B cell (primary cell): ENCODE results near the gene UCK1. TPM values are rescaled to one million over a fixed set of nuclear protein-coding genes. Genes with fewer than 3 reads are reported as not detected.

Experiments used
- ATAC-seq: fragments of 200-7000 bp; cut with Tn5 transposase; one replicate; pipeline ENCODE4 v1.10.0; 2021; ENCODE audit warnings: low read depth, mild to moderate bottlenecking, moderate number of reproducible peaks, moderate library complexity
- CTCF ChIA-PET: fragments of 350-600 bp; sonication (Branson Sonifier 250); formaldehyde crosslinking; loops from one replicate; lab custom pipeline; 2021; ENCODE audit warnings: antibody characterized with exemption, inconsistent platforms; lab: Charles Lee
- POLR2A ChIA-PET: fragments of 350-600 bp; sonication (Branson Sonifier 250); formaldehyde crosslinking; loops from one replicate; lab custom pipeline; 2021; ENCODE audit warnings: antibody characterized with exemption; lab: Charles Lee
- DNase-seq: peaks from one replicate; pipeline ENCODE4 v3.0.0; 2013
- H2AFZ ChIP-seq: 2 replicates; pipeline ENCODE4 v1.6.1; 2012; ENCODE audit warnings: mild to moderate bottlenecking, low read depth, low read length; ENCODE audit not compliant: insufficient read depth, poor library complexity, severe bottlenecking
- H3K27ac ChIP-seq, 2 donors: 1 replicate in 1 of 2; 2 replicates in 1 of 2; pipeline ENCODE4 v1.5.1; 2012 to 2013; ENCODE audit warnings: low read length in 2 of 2, mild to moderate bottlenecking in 2 of 2, moderate library complexity in 1 of 2
- H3K27me3 ChIP-seq, 4 experiments: fragments of 200-600 bp in 1 of 4; sonication (generic) in 1 of 4; replicated peaks in 1 of 4; 1 replicate in 2 of 4; 2 replicates in 2 of 4; pipeline versions ENCODE4 v1.6.1 to v1.7.0; 2013 to 2016; ENCODE audit warnings: low read length in 3 of 4, mild to moderate bottlenecking in 2 of 4, mixed read lengths in 1 of 4, moderate library complexity in 1 of 4; ENCODE audit not compliant: insufficient read depth in 4 of 4, control insufficient read depth in 3 of 4; ENCODE audit errors: control extremely low read depth in 1 of 4
- H3K36me3 ChIP-seq, 2 experiments: replicated peaks in 1 of 2; 1 replicate in 1 of 2; 2 replicates in 1 of 2; pipeline versions ENCODE4 v1.6.1 to v1.7.1; 2013; ENCODE audit warnings: low read length in 1 of 2; ENCODE audit not compliant: insufficient read depth in 2 of 2, control insufficient read depth in 1 of 2; ENCODE audit errors: control extremely low read depth in 1 of 2, extremely low read depth in 1 of 2
- H3K4me1 ChIP-seq, 2 donors: fragments of 200-600 bp in 1 of 2; sonication (generic) in 1 of 2; 1 replicate in 1 of 2; 2 replicates in 1 of 2; pipeline versions ENCODE4 v1.5.1 to v1.6.1; 2013 to 2017; ENCODE audit warnings: low read length in 2 of 2; ENCODE audit not compliant: control insufficient read depth in 2 of 2, insufficient read depth in 2 of 2
- H3K4me2 ChIP-seq: replicated peaks from 2 replicates; pipeline ENCODE3; 2012; ENCODE audit warnings: mild to moderate bottlenecking, low read depth, low read length; ENCODE audit not compliant: poor library complexity, severe bottlenecking
- H3K4me3 ChIP-seq, 5 experiments: fragments of 200-600 bp in 1 of 5; sonication (generic) in 1 of 5; 1 replicate in 3 of 5; 2 replicates in 2 of 5; pipeline versions ENCODE4 v1.5.1 to v1.7.0; 2011 to 2016; ENCODE audit warnings: low read length in 4 of 5, mild to moderate bottlenecking in 4 of 5, low read depth in 2 of 5, control low read depth in 1 of 5, moderate library complexity in 1 of 5; ENCODE audit not compliant: insufficient read depth in 1 of 5; ENCODE audit errors: control extremely low read depth in 1 of 5, extremely low read depth in 1 of 5
- H3K79me2 ChIP-seq: fragments of 200-600 bp; sonication (generic); one replicate; pipeline ENCODE4 v1.6.0; 2016; ENCODE audit warnings: low read length; ENCODE audit not compliant: control insufficient read depth, insufficient read depth
- H3K9ac ChIP-seq: fragments of 200-600 bp; sonication (generic); 2 replicates; pipeline ENCODE4 v1.6.1; 2017; ENCODE audit warnings: mild to moderate bottlenecking, low read length, moderate library complexity
- H3K9me3 ChIP-seq, 3 donors: one replicate each; pipeline versions ENCODE4 v1.6.1 to v1.7.1; 2013; ENCODE audit warnings: low read length in 2 of 3; ENCODE audit not compliant: control insufficient read depth in 2 of 3, insufficient read depth in 1 of 3; ENCODE audit errors: control extremely low read depth in 1 of 3
- H4K20me1 ChIP-seq: 2 replicates; pipeline ENCODE4 v1.6.0; 2012; ENCODE audit warnings: mild to moderate bottlenecking, low read length; ENCODE audit not compliant: insufficient read depth, control insufficient read depth, poor library complexity, severe bottlenecking
- H3K27ac Mint-ChIP-seq: one replicate; pipeline ENCODE4 v1.8.0; 2021; ENCODE audit warnings: mixed read lengths
- H3K27me3 Mint-ChIP-seq: one replicate; pipeline ENCODE4 v1.8.0; 2021; ENCODE audit warnings: mixed read lengths
- H3K4me1 Mint-ChIP-seq: one replicate; pipeline ENCODE4 v1.8.0; 2021; ENCODE audit warnings: mixed read lengths
- H3K4me3 Mint-ChIP-seq: one replicate; pipeline ENCODE4 v1.8.0; 2021; ENCODE audit warnings: mixed read lengths
- H3K9me3 Mint-ChIP-seq: one replicate; pipeline ENCODE4 v1.8.0; 2022; ENCODE audit warnings: mixed read lengths; ENCODE audit not compliant: insufficient read depth
- EZH2 ChIP-seq: IDR thresholded peaks from 2 replicates; pipeline ENCODE4 v1.6.1; 2012; ENCODE audit warnings: borderline replicate concordance, low read depth, mild to moderate bottlenecking, moderate library complexity, low read length; ENCODE audit not compliant: insufficient read depth, poor library complexity, severe bottlenecking
- WGBS: methylation state at CpG from one replicate; pipeline ENCODE4 v1.1.5; 2013; ENCODE audit warnings: missing lambda C conversion rate; ENCODE audit not compliant: insufficient coverage; 5-methylcytosine and 5-hydroxymethylcytosine counted together
- intact Hi-C: fragments of 100-400 bp; cut with micrococcal nuclease; formaldehyde crosslinking; loops from one replicate; pipeline ENCODE4 v1.10.0; 2022
- polyA plus RNA-seq: library from polyadenylated mRNA; depleted of rRNA; stranded (reverse); fragments of >200 nt; gene quantifications from 2 replicates; pipeline ENCODE4 v1.2.3, GENCODE V29; 2012
- small RNA-seq: library from RNA; depleted of rRNA; stranded (forward); fragments of <200 nt; gene quantifications from one replicate; pipeline ENCODE3, GENCODE V24; 2012; ENCODE audit warnings: low replicate concordance, low read depth; ENCODE audit not compliant: insufficient read length
- total RNA-seq, 2 donors: library from RNA; stranded (reverse); fragments of 120-200 nt in 1 of 2; gene quantifications; 1 replicate in 1 of 2; 2 replicates in 1 of 2; pipeline versions ENCODE4 v1.2.3 to v1.2.4, GENCODE V29; 2013 to 2022
- TF ChIP-seq, protein P1 (sequence below): fragments of 200-600 bp; IDR thresholded peaks from one replicate; pipeline ENCODE4 v1.8.0; 2022; ENCODE audit warnings: antibody characterized with exemption, mild to moderate bottlenecking

UCK1 gene
- total and polyA plus RNA-seq, 2 donors (not counting 1 experiment from before 2014, with no cell fraction given): 25.3 to 39.3 TPM

DNA sequence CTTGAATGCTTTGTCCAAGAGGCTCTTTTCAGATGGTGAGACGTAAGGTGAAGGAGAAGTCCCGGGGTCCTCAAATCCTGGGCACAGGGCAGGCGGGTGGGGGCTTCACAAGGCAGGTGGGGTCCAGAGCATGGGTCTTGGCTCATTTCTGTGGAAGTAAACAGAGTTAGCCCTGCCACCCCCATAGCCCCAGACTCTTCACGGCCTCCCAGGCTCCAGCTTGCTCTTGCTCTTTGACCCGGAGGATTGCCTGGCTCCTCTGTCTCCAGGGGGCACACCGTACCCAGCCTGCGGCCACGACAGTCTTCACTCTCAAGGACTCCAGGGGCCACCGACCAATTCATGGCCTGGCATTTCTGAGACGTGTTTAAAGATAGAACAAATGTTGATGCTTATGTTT is 57.2 kb downstream of the UCK1 start:
- intact Hi-C loops: no loop called here

More for the DNA sequence above, 57.2 kb downstream of the UCK1 start:
- no peaks in the 10 kb centered on the region for H3K4me1 ChIP-seq
- TF ChIP-seq EZH2: no peak
- TF ChIP-seq, protein P1, sequence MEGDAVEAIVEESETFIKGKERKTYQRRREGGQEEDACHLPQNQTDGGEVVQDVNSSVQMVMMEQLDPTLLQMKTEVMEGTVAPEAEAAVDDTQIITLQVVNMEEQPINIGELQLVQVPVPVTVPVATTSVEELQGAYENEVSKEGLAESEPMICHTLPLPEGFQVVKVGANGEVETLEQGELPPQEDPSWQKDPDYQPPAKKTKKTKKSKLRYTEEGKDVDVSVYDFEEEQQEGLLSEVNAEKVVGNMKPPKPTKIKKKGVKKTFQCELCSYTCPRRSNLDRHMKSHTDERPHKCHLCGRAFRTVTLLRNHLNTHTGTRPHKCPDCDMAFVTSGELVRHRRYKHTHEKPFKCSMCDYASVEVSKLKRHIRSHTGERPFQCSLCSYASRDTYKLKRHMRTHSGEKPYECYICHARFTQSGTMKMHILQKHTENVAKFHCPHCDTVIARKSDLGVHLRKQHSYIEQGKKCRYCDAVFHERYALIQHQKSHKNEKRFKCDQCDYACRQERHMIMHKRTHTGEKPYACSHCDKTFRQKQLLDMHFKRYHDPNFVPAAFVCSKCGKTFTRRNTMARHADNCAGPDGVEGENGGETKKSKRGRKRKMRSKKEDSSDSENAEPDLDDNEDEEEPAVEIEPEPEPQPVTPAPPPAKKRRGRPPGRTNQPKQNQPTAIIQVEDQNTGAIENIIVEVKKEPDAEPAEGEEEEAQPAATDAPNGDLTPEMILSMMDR: no peak
- no peak overlapping the region for H2AFZ ChIP-seq
- H3K27ac ChIP-seq: no peak overlapping the region
- no peak for ATAC-seq
- no peaks in the 10 kb centered on the region for H3K27me3 ChIP-seq
- H3K9me3 ChIP-seq: no peaks in the 10 kb centered on the region
- no peak overlapping the region for H3K4me2 ChIP-seq
- Mint-ChIP-seq H3K9me3 (no peaks in the 10 kb centered on the region), H3K4me1 (peaks cover 1% of the 10 kb centered on the region), H3K27ac (no peak overlapping the region), H3K4me3 (no peak overlapping the region), H3K27me3 (no peaks in the 10 kb centered on the region)
- peaks cover 43% of the 10 kb centered on the region for H3K79me2 ChIP-seq
- no peak overlapping the region for H3K9ac ChIP-seq
- ChIA-PET CTCF (interaction anchor here (0.6 to 1.5 kb wide), 6 partner anchors 10 to 137 kb away, joined by 3 to 5 read pairs (median 3); no protein-coding TSS in a partner anchor), POLR2A (no interaction called here)
- peaks cover 85% of the 10 kb centered on the region for H4K20me1 ChIP-seq
- peaks cover 6 to 97% of the 10 kb centered on the region in 2 experiments for H3K36me3 ChIP-seq
- 97% methylated on average over 10 of the region's 10 CpGs for WGBS
- no peak overlapping the region for H3K4me3 ChIP-seq
- DNase-seq: no peak

Small RNA genes within 50 kb of the gene (small RNA-seq; reads per million reads assigned to genes)
- gene SNORD62A: not detected
- gene SNORD62B: not detected

Other genes starting within 250 kb of the UCK1 start
- 2.0 and 2.9 TPM in 2 replicates for gene PLPP7, start 241.5 kb downstream of the UCK1 start, total RNA-seq
- gene PLPP7, start 241.5 kb downstream of the UCK1 start, polyA plus RNA-seq: 0.57 and 0.59 TPM in 2 replicates
- gene PRRC2B, start 137.2 kb downstream of the UCK1 start, total RNA-seq: 256 and 268 TPM in 2 replicates
- 63.9 and 64.5 TPM in 2 replicates for gene PRRC2B, start 137.2 kb downstream of the UCK1 start, polyA plus RNA-seq
- gene POMT1, start 28.3 kb downstream of the UCK1 start, total RNA-seq: 41.9 and 46.7 TPM in 2 replicates
- gene POMT1, start 28.3 kb downstream of the UCK1 start, polyA plus RNA-seq: 42.0 and 49.0 TPM in 2 replicates
- gene PRRT1B, start 14.3 kb upstream of the UCK1 start, total RNA-seq: not detected in 2 replicates
- not detected in 2 replicates for gene PRRT1B, start 14.3 kb upstream of the UCK1 start, polyA plus RNA-seq
- 439 and 447 TPM in 2 replicates for gene RAPGEF1, start 208.8 kb upstream of the UCK1 start, total RNA-seq
- 112 and 134 TPM in 2 replicates for gene RAPGEF1, start 208.8 kb upstream of the UCK1 start, polyA plus RNA-seq